ENCODE results near the gene FKBP1B. TPM values are rescaled to one million over a fixed set of nuclear protein-coding genes. Genes with fewer than 3 reads are reported as not detected.

Gene FKBP1B
- total RNA-seq, 4 donors from 2014 or later: 6.4 to 82.1 (median 6.8) TPM

DNA sequence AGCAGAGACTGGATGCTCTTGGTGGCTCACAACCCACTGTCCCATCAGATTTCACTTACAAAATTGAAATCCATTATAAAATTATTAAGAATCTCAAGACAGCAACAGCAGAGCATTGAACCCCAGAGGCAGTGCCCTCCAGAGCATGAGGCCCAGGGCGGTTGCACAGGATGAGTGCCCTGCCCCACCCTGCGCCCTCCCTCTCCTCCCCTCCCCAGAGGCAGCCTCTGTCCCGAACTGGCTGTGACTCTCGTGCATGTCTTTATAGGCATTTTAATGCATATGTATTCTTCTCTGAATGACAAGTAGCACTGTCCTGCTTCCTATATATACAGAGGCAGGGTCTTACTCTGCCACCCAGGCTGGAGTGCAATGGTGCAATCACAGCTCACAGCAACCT, 29.3 kb upstream of the FKBP1B start:
- Histone ChIP-seq H3K27me3 (no peaks in the 10 kb centered on the region), H3K4me1 (no peaks in the 10 kb centered on the region), H3K9me3 (no peaks in the 10 kb centered on the region), H3K4me3 (no peak overlapping the region), H3K36me3 (no peaks in the 10 kb centered on the region), H3K27ac (no peak overlapping the region)
- no peak for DNase-seq
- TF ChIP-seq, protein P1, sequence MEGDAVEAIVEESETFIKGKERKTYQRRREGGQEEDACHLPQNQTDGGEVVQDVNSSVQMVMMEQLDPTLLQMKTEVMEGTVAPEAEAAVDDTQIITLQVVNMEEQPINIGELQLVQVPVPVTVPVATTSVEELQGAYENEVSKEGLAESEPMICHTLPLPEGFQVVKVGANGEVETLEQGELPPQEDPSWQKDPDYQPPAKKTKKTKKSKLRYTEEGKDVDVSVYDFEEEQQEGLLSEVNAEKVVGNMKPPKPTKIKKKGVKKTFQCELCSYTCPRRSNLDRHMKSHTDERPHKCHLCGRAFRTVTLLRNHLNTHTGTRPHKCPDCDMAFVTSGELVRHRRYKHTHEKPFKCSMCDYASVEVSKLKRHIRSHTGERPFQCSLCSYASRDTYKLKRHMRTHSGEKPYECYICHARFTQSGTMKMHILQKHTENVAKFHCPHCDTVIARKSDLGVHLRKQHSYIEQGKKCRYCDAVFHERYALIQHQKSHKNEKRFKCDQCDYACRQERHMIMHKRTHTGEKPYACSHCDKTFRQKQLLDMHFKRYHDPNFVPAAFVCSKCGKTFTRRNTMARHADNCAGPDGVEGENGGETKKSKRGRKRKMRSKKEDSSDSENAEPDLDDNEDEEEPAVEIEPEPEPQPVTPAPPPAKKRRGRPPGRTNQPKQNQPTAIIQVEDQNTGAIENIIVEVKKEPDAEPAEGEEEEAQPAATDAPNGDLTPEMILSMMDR (IDR thresholded peaks at IDR 0.05): no peak
- TF ChIP-seq POLR2A (IDR thresholded peaks at IDR 0.05): no peak
- intact Hi-C loops (cut with DNase I; ENCODE audit: low total_unique reads): no loop called here

DNA sequence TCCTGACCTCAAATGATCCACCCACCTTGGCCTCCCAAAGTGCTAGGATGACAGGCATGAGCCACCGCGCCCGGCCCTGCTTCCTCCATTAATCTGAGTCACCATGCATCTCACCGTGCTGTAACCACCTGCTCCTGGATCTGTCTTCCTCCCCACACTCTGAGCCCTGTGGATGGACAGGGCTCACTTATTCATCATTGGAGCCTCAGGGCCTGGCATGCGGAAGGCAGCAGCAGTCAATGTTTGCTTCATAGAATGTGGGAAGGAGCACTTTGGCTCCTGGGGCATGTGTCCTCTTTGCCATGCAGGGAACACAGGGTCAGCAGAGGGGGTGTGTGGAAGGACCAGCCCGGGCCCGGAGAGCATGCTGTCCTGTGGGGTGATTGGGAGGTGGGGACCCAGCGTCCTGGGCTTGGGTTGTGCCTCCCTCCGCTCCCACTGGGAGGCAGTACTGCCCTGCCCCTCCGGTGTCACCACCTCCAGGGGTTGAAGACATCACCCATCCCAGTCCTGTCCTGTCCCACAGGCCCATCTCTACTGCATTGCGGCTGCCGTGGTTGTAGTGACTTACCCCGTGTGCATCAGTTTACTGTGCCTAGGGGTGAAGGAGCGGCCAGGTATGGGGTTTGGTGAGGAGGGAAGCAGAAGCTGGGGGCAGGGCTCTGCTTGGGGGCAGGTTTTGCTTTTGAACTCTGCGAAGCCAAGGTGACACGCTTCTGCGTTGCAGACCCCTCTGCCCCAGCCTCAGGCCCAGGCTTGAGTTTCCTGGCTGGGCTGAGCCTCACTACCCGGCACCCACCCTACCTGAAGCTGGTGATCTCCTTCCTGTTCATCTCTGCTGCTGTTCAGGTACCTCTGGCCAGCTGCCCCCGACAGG, 28.2 kb upstream of the FKBP1B start:
- no peak for DNase-seq
- intact Hi-C loops (cut with DNase I; ENCODE audit: low total_unique reads): no loop called here
- H3K27ac ChIP-seq: no peak overlapping the region
- H3K4me1 ChIP-seq: no peaks in the 10 kb centered on the region
- no peak for TF ChIP-seq POLR2A (IDR thresholded peaks at IDR 0.05)
- TF ChIP-seq, protein P1 (IDR thresholded peaks at IDR 0.05): no peak
- no peaks in the 10 kb centered on the region for H3K36me3 ChIP-seq
- H3K27me3 ChIP-seq: no peaks in the 10 kb centered on the region
- no peak overlapping the region for H3K4me3 ChIP-seq
- H3K9me3 ChIP-seq: no peaks in the 10 kb centered on the region

DNA sequence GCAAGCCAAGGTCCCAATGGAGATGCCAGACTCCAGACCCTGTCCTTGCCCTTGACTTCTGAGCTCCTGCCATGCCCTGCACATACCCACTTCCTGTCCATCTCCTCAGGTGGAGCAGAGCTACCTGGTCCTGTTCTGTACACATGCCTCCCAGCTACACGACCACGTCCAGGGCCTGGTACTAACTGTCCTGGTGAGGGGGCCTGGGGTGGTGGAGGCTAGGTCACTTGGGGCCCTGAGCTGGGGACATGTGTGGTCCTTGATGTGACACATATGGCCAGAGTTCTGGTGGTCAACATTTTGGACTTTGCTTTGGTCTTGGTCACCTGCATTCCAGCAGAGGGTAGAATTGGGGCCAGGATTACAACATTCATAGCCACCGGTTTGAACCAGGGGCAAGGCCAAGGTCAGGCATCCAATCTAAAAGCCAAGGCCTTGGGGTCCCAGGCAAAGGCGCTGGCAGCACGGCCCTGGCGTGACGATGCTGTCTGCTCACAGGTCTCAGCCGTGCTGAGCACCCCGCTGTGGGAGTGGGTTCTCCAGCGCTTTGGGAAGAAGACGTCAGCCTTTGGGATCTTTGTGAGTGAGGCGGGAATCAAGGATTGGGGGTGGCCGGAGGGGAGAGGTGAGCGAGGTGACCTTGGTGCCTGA, 27.1 kb upstream of the FKBP1B start:
- intact Hi-C loops (cut with DNase I; ENCODE audit: low total_unique reads): no loop called here
- no peak for DNase-seq
- Histone ChIP-seq H3K27me3 (no peaks in the 10 kb centered on the region), H3K4me3 (no peak overlapping the region), H3K36me3 (no peaks in the 10 kb centered on the region), H3K4me1 (no peaks in the 10 kb centered on the region), H3K9me3 (no peaks in the 10 kb centered on the region), H3K27ac (no peak overlapping the region)
- no peak for TF ChIP-seq POLR2A (IDR thresholded peaks at IDR 0.05)
- TF ChIP-seq, protein P1 (IDR thresholded peaks at IDR 0.05): no peak

DNA sequence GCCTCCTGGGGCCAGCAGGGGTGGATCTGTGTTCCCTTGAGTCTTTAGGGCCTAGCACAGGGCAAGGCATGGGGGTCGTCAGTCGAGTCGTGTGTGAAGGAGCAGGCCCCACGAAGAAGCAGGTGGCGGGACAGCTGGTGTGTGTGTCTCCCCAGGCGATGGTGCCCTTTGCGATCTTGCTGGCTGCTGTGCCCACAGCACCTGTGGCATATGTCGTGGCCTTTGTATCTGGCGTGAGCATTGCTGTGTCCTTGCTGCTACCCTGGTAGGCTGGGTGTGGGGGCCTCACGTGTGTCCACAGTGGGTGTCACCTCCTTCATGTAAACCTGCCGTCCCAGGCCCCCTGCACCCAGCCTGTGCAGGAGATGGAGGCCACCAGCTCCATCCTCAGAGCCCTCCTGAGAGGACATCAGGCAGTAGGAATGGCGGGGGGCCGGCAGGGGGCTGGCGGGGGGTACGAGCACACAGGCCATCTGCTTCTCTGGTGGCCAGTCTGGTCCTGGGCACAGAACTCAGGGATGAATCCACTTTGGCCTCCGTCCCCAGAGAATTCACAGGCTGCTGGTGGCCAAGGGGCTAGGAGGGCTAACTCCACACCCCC, 26.5 kb upstream of the FKBP1B start:
- Histone ChIP-seq H3K27me3 (no peaks in the 10 kb centered on the region), H3K36me3 (no peaks in the 10 kb centered on the region), H3K4me3 (no peak overlapping the region), H3K4me1 (no peaks in the 10 kb centered on the region), H3K9me3 (no peaks in the 10 kb centered on the region), H3K27ac (no peak overlapping the region)
- TF ChIP-seq, protein P1 (IDR thresholded peaks at IDR 0.05): no peak
- no peak for TF ChIP-seq POLR2A (IDR thresholded peaks at IDR 0.05)
- no peak for DNase-seq
- intact Hi-C loops (cut with DNase I; ENCODE audit: low total_unique reads): no loop called here

- no peak overlapping the region for H3K4me3 ChIP-seq
- no peaks in the 10 kb centered on the region for H3K4me1 ChIP-seq
- intact Hi-C loops (cut with DNase I; ENCODE audit: low total_unique reads): no loop called here
- TF ChIP-seq, protein P1 (IDR thresholded peaks at IDR 0.05): peak in 1 of 4 experiments; percentile 10
- no peak for TF ChIP-seq POLR2A (IDR thresholded peaks at IDR 0.05)
- H3K9me3 ChIP-seq: no peaks in the 10 kb centered on the region
- H3K36me3 ChIP-seq: no peaks in the 10 kb centered on the region
- DNase-seq: no peak
- no peak overlapping the region for H3K27ac ChIP-seq
- no peaks in the 10 kb centered on the region for H3K27me3 ChIP-seq
These were observed 25.5 kb upstream of the FKBP1B start for GRCh38 chr2:24024018-24024417.
